GM21381 (cell line): ENCODE measurements around the gene TAMALIN.

Experiments used
- ATAC-seq: cut with Tn5 transposase; IDR thresholded peaks from one replicate; pipeline ENCODE4 v1.9.1; 2021; ENCODE audit warnings: mild to moderate bottlenecking, moderate library complexity; ENCODE audit not compliant: unreplicated experiment

TAMALIN gene

GRCh38 chr12:52035926-52036325, 29.2 kb downstream of the TAMALIN start:
- no peak for ATAC-seq

GRCh38 chr12:52036587-52037171, 29.9 kb downstream of the TAMALIN start:
- ATAC-seq = peak; percentile 48

- no peak for ATAC-seq
Measured at GRCh38 chr12:52037248-52037861, 30.6 kb downstream of the TAMALIN start.

GRCh38 chr12:52038447-52038846, 31.7 kb downstream of the TAMALIN start:
- no peak for ATAC-seq

GRCh38 chr12:52041035-52041434, 34.3 kb downstream of the TAMALIN start:
- ATAC-seq = no peak

- ATAC-seq = no peak
Measured at GRCh38 chr12:52041695-52042123, 35.0 kb downstream of the TAMALIN start.

GRCh38 chr12:52042706-52043385, 36.1 kb downstream of the TAMALIN start:
- no peak for ATAC-seq

GRCh38 chr12:52043386-52044212, 36.9 kb downstream of the TAMALIN start:
- no peak for ATAC-seq

GRCh38 chr12:52044292-52044983, 37.7 kb downstream of the TAMALIN start:
- ATAC-seq = no peak

GRCh38 chr12:52045794-52046199, 39.1 kb downstream of the TAMALIN start:
- ATAC-seq = no peak

GRCh38 chr12:52046859-52047258, 40.1 kb downstream of the TAMALIN start:
- ATAC-seq = no peak

- ATAC-seq = no peak
Measured at GRCh38 chr12:52049286-52049685, 42.5 kb downstream of the TAMALIN start.

- no peak for ATAC-seq
Measured at GRCh38 chr12:52049688-52050087, 42.9 kb downstream of the TAMALIN start.

GRCh38 chr12:52050116-52050757, 43.5 kb downstream of the TAMALIN start:
- ATAC-seq = no peak

- peak; percentile 80 for ATAC-seq
Measured at GRCh38 chr12:52050758-52051541, 44.2 kb downstream of the TAMALIN start, which contains the start of gene NR4A1. TSS of gene NR4A1 (plus strand) at chr12:52051442. CDS start at chr12:52054329, 2,887 bp downstream.

GRCh38 chr12:52052468-52053186, 45.9 kb downstream of the TAMALIN start:
- ATAC-seq = no peak

- ATAC-seq = no peak
Measured at GRCh38 chr12:52053536-52054209, 46.9 kb downstream of the TAMALIN start.

- no peak for ATAC-seq
Measured at GRCh38 chr12:52054231-52054832, 47.6 kb downstream of the TAMALIN start.
